Sigmoid colon (tissue), 4 donors: ENCODE data around the gene SLC38A7.

ENCODE experiments used
- CTCF ChIP-seq, 4 experiments: fragments of 450-650 bp in 3 of 4; fragments of 200-600 bp in 1 of 4; IDR thresholded peaks; one replicate each; pipeline ENCODE4 v1.5.1; 2016 to 2019; ENCODE audit warnings: antibody characterized with exemption in 4 of 4, mild to moderate bottlenecking in 3 of 4, moderate library complexity in 2 of 4
- POLR2A ChIP-seq, 2 donors: fragments of 450-650 bp; IDR thresholded peaks; one replicate each; pipeline ENCODE4 v1.6.1; 2016; ENCODE audit warnings: antibody characterized with exemption in 2 of 2, mild to moderate bottlenecking in 2 of 2, moderate library complexity in 2 of 2
- POLR2AphosphoS5 ChIP-seq, 4 donors: sonication (generic); formaldehyde crosslinking; IDR thresholded peaks; one replicate each; pipeline ENCODE4 v1.6.1; 2017; ENCODE audit warnings: antibody characterized with exemption in 4 of 4

GRCh38 chr16:58639836-58640235, 44.7 kb downstream of the SLC38A7 start:
- TF ChIP-seq POLR2A (IDR thresholded peaks at IDR 0.05), result no peak
- no peak for TF ChIP-seq POLR2AphosphoS5 (IDR thresholded peaks at IDR 0.05)
- TF ChIP-seq CTCF (IDR thresholded peaks at IDR 0.05), result no peak
